GM12874 (cell line): ENCODE measurements around the gene VILL.

Experiments
- CTCF ChIP-seq: IDR thresholded peaks from 2 replicates; pipeline ENCODE4 v1.5.1; 2011; ENCODE audit warnings: low read depth, mild to moderate bottlenecking, control low read depth, low read length, moderate library complexity; ENCODE audit not compliant: insufficient read depth

VILL gene

GRCh38 chr3:38005076-38006020 is 14.8 kb downstream of the VILL start:
- no peak for TF ChIP-seq CTCF

DNA sequence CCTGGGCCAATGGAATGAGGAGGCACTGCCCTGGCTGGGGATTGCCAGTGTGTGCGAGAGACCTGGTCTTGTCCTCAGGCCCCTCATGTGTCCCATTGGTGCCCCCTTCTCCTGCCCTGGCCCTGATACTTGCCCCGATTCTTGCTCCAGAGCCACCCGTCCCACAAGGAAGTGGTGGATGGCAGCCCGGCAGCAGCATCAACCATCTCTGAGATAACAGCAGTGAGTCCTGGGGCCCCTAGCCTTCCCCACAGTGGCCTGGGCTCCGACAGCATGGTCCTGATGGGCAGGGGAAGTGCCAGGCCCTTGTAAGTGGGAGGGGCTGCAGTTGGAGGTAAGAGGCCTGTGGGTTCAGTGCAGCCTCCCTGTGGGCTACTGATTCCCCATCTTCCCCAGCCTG is 15.4 kb downstream of the VILL start:
- TF ChIP-seq CTCF: no peak

DNA sequence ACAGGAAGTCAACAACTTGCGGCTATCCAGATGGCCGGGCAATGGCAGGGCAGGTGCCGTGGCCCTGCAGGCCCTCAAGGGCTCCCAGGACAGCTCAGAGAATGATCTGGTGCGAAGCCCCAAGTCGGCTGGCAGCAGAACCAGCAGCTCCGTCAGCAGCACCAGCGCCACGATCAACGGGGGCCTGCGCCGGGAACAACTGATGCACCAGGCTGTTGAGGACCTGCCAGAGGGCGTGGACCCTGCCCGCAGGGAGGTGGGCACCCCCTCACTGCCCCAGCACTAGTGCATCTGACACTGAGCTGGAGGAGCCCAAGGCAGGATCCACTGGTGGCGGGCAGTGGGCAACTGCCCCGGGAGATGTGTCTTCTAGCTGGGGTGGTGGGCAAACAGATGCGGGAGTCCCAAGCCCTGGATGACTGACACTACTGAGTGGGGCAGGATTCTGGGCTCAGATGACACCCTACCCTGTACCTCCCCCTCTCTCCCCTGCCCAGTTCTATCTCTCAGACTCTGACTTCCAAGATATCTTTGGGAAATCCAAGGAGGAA is 15.9 kb downstream of the VILL start:
- no peak for TF ChIP-seq CTCF

DNA sequence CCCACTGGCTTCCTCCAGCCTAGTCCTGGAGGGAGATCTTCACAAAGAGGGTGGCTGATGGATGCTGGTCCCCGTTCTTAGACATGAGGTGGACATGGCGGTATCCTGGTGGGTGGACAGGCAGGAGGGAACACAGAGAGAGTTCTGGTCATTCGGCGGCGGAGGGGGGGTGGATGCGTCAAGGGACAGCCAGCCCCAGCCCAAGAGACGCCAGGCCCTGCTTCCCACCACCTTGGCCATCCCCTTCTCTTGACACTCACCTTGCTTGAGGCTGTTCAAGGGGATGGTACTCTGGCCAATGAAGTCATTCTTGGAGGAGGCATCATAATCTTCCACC is 17.1 kb downstream of the VILL start:
- TF ChIP-seq CTCF: no peak

DNA sequence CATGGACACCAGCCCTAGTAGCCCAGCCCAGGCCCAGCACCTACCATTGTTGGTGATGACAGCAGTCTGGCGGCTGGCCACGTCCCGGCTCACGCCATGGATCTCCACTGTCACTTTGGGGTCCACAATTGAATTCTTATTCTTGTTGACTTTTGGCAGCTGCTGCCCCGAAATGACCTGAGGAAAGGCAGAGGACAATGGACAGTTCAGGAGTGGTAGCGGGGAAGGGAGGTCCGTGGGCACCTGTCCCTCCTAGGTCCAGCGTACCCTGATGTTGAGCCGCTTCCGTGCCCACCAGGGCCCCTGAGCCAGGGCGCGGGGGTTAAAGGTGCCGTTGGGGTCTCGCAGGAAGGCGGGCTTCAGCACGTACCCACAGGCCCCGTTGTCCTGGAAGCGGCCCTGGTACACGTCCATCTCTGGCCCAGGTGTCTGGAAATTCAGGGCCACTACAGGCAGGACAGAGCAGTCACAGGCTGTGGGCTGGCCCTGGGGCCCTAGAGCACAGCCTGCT is 17.7 kb downstream of the VILL start:
- TF ChIP-seq CTCF: no peak

GRCh38 chr3:38008971-38009580 is 18.5 kb downstream of the VILL start:
- no peak for TF ChIP-seq CTCF

GRCh38 chr3:38009807-38010591 is 19.4 kb downstream of the VILL start:
- no peak for TF ChIP-seq CTCF
